HT1080 (cell line): Measurements from ENCODE around the gene FOXL3. TPM values are rescaled to one million over a fixed set of nuclear protein-coding genes. Genes with fewer than 3 reads are reported as not detected.

Experiments
- DNase-seq: peaks from one replicate; pipeline ENCODE4 v3.0.0-alpha.2; 2015; ENCODE audit warnings: low read depth
- total RNA-seq: library from RNA; depleted of rRNA; stranded (reverse); fragments of >200 nt; shearing (Covaris generic); gene quantifications from 2 replicates; pipeline ENCODE4 v1.2.3, GENCODE V29; 2014

The FOXL3 gene
- total RNA-seq, 1 experiment from 2014 or later, result not detected

DNA sequence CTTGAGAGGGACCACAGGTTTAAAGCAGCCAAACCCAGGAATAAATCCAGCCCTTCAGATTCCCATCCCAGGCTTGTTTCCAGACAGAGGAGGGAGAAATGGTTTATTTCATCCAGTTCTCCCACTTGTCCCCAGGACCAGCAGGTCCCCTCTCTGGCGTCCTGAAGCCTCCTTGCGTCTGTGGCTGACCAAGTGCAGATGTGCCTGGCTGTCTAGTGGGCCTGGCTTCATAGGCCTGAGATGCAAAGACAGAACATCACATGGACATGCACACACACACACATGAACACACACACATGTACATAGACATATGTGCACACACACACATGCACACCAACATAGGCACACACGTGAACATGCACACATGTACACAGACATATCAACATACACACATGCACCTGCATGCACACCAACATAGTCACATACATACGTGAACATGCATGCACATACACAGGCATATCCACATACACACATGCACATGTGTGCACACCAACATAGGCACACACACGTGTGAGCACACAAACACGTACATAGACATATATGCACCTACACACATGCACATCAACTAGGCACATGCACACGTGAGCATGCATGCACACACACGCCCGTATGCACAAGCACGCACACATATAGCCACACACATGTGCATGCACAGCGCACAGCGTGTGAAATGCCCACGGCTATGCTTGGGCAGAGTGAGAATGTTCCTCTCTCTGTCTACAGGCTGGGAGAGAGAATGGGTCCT, 10.7 kb downstream of the FOXL3 start:
- no peak for DNase-seq

DNA sequence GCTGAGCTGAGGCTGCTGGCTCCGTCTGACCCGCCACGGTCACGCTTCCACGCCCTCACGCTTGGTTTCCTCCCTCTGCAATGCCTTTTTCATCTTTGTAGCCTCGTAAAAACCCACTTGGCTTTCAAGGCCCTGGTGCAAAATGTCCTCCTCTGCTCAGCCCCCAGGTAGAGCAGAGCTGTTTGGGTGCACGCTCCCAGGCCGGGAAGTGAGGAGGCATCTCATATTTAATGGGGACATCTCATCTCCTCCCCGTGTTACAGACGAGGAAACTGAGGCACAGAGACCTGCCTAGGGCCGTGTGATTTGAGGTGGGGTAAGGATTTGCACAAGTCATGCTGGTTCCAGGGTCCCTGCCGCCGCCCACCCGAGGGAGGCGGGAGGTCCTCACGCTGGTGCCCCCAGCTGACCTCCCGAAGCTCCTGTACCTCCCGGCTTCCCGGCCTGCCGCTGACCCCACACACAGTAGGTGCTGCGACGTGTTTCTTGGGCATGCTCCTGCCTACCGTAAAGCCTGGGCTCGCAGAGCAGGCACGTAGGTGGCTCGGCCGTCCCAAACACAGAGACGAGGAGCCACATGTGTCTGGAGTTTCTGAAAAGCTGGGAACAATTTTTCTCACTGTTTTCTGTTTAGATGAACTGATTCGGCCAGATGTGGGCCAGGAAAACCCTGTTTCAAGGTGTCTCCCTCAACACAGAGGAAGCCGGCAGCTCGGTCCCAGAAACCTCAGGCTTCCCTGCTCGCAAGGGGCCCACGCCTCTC, 11.5 kb downstream of the FOXL3 start:
- DNase-seq, result no peak

DNA sequence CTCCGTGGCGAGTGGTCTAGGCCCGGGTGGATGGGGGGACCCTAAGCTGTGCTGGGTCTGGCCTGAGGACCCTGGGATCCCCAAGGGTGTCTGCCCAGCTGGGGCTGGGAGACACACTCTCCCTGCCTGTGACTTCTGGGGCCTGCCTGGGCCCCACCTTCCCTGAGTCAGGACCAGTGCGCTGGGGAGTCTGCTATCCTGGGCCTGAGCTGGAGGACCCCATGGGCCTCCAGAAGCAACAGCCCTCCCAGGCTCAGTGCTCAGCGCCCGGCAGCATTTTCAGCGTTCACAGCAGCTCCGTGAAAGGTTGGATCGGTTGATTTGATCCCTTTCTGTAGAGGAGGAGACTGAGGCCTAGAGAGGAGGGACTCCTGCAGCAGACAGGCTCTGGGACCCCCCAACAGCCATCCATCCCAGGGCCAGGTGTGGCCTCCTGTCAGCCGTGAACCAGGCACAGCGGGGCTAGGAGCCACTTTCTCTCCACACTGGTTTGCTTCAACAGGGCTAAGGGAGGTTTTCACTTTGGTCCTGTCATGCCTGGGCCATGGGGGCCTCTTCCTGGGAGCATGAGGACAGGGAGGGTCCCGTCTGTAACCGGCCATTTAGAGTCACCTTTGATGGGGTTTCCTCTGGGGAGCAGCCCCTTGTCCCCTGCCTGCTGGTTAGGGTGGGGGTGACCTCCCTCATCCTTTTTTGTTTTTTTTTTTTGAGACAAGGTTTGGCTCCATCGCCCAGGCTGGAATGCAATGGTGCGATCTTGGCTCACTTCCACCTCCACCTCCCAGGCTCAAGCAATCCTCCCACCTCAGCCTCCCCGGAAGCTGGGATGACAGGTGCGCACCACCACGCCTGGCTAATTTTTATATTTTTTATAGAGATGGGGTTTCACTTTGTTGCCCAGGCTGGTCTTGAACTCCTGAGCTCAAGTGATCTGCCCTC, 12.4 kb downstream of the FOXL3 start:
- DNase-seq, result no peak

DNA sequence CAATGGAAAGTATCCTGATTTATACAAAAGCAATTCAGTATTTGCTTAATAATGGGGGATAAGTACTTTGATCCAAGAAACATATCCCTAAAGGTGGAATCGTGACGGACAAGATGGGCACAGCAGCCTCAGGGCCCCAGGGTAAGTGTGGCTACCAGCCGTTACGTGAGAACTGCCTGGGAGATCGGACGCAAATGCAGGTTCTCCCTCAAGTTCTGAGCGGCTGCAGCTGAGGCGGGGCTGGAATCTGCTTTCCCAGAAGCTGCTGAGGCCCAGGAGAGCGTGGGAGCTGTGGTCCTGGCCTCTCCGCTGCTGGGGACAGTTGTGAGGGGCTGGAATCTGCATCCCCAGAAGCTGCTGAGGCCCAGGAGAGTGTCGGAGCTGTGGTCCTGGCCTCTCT, 13.5 kb downstream of the FOXL3 start:
- no peak for DNase-seq

DNA sequence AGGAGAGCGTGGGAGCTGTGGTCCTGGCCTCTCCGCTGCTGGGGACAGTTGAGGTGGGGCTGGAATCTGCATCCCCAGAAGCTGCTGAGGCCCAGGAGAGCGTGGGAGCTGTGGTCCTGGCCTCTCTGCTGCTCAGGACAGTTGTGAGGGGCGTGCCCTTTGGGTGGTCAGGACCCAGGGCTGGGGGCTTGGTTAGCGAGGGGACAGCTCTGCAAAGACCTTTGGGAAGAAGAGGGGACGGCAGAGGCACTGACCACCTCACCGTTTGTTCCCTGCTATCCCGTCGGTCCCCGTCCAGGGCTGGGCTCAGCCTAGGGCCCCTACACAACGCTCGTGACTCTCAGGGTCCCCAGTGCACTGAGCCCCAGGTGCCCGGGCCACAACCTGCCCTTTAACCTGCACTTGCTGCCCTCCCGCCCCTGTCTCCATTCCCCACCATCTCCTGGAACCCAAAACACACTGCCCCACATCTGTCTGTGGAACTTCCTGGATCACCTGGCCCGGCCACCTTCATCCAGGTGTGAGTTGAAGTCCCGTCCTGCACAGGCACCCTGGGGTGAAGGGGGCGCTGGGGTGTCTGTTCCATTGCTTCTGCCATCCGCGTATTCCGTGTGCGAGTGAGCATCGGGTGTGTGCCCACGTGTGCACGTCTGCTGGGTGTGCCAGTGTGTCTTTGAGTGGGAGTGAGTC, 14.1 kb downstream of the FOXL3 start:
- no peak for DNase-seq

DNA sequence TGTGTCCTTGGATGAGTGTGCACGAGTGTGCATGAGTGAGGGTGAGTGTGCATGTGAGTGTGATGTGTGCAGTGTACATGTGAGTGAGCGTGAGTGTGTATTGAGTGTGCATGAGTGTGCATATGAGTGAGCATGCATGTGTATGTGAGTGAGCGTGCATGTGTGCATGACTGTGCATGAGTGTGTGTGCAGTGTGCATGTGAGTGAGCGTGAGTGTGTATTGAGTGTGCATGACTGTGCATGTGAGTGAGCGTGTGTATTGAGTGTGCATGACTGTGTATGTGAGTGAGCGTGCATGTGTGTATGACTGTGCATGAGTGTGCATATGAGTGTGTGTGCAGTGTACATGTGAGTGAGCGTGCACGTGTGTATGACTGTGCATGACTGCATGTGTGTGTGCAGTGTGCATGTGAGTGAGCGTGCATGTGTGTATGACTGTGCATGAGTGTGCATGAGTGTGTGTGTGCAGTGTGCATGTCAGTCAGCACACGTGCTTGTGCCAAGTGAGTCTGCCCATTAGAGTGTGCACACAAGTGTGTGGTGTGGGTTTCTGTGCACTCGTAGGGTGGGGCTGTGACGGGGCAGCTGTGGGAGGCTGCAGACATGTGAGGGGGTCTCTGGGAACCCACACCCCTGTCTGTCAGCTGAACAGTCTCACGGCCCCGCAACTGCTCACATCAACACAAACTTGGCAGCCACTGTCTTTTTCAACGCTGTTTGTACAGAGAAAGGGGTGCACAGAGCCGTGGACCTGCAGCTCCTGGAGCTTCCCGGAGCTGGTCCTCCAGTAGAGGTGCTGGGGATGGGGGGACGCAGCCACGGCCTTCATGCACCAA, 14.8 kb downstream of the FOXL3 start:
- DNase-seq, result no peak

DNA sequence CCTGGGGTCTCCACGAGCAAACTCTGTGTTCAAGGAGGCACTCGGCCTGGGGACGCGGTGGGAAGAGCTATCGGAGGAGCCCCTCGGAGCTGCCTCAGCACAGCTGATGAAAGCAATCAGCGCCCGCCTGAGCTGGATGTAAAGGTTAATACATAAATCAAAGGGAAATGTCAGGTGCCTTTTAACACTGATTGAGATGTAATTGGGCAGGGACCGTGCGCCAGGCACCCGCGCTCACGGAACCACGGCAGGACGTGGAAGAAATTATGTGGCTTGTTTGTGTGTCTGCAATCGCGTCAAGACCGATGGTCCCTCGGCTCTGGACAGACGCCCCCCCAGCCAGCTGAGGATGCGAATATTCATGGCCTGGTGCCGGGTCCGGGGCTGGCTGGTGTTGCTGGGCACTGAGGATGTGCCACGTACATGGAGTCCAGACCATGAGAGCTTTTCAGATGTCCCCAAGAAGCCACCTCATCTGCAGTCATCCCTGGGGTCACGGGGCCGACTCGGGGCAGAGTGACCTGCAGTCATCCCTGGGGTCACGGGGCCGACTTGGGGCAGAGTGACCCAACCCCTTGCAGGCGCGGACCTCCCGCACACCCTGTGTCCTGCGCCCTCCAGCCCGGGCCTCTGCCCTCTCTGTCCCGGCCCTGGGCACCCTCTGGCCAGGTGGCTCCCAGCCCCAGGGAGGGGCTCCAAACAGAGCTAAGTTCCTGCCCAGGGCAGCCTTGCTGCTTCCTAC, 15.6 kb downstream of the FOXL3 start:
- DNase-seq, result no peak

DNA sequence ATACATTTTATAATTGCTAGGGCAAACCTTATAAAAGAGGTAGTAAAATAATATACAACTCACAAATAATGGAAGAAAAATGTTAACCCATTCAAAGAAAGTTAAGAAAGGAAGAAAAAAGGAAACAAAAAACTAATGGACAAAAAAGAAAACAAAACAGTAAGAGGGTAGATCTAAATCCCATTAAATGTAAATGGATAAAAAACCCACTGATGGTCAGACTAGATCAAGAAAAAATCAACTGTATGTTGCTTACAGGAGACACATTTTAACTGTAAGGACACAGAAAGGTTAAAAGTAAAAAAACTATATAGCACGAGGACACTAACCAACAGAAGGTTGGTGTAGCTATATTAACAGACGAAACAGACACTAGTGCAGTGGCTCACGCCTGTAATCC, 18.0 kb downstream of the FOXL3 start:
- DNase-seq, result no peak

DNA sequence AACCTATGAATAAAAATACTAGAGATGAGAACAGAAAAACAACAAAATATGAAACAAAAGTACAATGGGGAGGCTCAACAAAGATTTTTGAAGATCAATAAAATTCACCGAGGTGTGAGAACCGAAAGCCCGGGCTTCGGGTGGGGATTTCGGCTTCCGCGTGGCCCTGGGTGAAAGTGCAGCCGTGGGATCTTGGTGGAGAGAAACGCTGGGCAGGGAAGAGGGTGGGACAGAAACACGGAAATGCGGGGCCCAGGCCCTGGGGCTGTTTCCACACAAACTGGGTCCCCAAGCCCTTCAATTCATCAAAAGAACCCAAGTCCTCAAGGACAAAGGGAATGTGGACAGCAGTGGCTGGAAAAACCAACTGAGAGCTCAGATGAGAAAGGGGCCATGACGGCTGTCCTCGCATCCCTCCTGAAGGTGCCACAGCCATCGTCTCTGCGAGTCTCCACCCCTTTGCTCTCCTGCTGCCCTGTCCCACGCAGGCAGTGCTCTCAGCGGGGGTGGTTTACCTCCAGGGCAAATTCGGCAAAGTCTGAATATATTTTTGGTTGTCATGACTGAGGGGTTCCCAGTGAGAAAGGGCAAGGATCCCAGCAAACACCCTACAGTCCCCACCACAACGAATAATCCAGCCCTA, 19.7 kb downstream of the FOXL3 start:
- no peak for DNase-seq

DNA sequence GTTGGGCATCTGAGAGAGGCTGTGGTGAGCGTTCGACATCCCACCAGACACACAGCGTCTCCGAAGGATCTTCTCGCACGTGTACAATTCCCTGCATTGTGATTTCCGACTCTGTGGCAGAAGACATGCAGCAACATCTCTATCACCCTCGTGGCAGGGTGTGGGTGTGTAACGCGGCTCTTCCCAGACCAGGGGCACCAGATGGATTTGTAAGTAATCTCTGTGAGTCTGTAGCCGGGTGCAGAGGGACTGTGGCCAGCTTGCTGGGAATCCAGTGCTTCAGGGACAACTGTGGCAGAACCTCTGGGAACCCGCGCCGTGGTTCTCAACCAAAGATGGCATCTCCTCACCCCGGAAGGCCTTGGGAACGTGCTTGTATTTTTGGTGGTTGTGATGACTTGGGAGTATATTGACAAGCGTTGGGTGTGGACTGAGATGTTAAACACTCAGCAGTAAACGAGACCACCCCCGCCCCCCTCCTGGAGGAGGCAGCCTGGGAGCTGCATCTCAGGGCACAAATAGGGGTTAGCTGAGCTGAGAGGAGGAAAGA, 21.2 kb downstream of the FOXL3 start:
- no peak for DNase-seq

DNA sequence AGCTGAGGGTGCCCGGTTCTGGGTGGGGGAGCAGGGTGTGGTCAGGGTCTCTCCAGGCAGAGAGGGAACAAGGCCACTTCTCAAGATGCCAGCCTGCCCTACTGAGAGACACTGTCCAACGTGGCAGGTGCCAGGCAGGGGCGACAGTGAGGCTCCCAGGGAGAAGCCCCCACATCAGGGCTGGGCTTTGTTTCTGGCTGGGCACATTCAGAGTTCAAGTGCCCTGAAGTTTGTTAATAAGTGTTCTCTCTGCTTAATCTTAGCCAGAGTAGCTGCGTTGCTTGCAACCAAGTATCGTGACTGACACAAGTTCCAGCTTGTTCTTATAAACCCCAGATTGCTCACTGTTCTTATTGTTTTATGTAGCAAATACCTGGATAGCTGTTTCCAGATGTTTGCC, 21.8 kb downstream of the FOXL3 start:
- DNase-seq, result no peak

DNA sequence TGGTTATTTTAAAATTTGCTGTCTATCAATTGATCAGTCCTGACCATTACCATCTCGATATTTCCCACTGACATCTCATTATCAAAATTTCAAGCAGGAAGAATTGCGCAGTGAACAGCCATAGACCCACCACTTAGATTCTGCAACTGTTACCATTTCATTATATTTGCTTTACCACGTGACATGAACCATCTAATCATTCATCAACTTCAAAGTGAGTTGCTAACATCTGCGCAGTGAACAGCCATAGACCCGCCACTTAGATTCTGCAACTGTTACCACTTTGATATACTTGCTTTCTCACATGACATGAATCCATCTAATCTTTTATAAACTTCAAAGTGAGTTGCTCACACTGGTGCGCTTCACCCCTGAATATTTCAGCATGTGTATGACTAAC, 22.5 kb downstream of the FOXL3 start:
- no peak for DNase-seq

DNA sequence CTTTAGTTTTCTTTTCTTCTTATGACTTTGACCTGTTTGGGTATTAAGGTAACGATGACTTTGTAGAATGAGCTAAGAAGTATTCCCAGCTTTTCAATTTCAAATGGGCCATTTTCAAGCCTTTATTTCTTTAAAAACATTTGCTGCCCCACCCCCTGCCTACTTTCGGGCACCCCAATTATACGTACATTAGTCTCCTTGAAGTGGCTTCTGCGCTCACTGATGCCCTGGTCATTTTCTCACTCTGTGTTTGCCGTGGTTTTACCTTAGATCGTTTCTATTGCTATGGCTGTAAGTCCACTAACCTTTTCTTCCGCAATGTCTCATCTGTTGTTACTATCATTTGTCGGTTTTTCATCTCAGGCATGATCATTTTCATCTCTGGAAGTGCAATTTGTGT, 24.9 kb downstream of the FOXL3 start:
- DNase-seq, result no peak

DNA sequence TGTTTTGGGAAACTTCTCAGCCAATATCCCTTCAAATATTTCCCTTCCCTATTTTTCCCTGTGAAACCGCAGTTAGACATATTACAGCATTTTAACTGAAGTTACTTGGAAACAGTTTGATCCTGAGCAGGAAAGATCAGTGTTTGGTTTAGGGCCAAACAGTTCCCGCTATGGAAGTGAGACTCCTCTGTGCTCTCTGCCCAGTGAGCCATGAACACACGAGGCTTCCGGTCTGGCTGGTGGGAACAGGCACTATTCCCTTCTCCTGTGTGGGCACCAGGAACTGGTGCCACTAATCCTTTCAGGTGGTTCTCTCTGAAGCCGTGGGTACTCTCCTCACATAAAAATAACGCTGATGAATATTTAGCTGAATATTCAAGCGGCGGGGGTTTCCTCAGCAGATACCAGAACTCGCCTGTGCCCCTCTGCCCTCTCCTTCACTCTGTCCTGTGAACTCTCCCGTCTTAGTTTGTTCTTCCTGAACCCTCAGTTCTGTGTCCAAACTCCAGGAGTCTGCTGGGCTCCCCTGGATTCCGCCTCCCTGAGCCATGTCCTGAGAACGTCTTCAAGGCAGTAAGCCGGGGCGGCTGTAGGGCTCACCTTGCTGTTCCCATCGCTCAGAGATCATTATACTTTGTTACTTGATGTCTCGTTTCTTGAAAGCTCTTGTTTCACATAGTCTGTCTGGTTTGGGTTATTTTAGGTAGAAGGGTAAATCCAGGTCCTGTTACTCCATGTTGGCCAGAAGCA, 25.7 kb downstream of the FOXL3 start:
- no peak for DNase-seq

DNA sequence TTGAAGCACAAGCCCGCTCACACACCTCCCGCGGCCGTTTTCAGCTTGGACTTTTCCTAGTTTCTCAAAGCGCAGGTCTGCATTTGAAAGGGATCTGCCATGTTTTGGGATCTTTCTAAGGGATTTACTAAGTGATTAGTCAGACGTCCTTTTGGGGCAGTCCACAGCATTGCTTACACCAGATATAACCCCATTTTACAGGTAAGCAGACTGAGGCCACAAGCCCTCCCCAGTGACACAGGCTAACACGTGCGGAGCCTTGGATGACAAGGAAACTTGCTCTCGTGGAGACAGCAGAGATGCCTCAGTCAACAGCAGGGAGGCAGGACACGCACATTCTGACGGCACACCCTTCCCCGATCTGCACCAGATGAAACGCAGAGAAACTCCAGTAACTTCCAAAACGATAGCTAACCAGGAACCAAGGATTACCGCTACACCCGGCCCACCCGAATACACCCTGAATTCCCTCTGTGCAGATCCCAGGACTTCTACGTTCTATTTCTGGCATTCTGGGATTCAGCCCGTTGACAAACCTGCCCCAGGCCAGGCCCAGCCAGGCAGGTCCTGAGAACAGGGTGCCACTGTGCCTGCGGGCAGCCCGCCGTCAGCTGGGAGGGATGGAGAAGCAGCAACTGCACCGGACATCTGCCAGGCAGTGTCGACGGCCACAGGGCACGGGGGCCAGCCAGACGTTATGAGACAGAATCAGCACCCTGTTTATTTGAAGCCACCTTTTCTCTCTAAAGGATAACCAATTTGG, 27.9 kb downstream of the FOXL3 start:
- DNase-seq, result no peak

DNA sequence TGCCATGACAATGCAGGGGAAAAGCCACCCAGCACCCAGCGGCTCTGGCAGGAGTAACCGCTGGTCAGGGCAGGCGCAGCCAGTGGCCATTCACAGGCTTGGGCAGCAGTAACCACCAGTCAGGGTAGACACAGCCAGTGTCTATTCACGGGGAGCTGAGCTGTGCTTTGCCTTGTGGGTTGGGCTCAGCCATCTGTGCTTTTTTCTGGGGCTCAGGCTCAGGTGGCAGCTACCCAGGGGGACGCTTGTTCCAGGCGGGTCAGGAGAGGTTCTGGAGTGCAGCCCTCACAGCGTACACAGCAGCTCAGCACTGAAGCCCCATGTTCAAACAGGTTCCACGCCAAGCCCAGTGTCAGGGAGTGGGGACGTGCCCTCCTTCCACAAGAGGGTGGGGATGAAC, 28.5 kb downstream of the FOXL3 start:
- no peak for DNase-seq
